K562 (cell line): ENCODE measurements around the gene SIRT7. TPM values are rescaled to one million over a fixed set of nuclear protein-coding genes. Genes with fewer than 3 reads are reported as not detected.

Source experiments
- BRD9 ChIP-seq: fragments of 450-650 bp; IDR thresholded peaks from 2 replicates; pipeline ENCODE4 v1.6.1; 2018; ENCODE audit warnings: low read depth; ENCODE audit not compliant: partially characterized antibody
- DNMT1 ChIP-seq: fragments of 450-650 bp; IDR thresholded peaks from 2 replicates; pipeline ENCODE4 v1.6.1; 2016; ENCODE audit warnings: antibody characterized with exemption, mild to moderate bottlenecking
- DPF2 ChIP-seq: fragments of 450-650 bp; IDR thresholded peaks from 2 replicates; pipeline ENCODE4 v1.6.1; 2016
- ELF4 ChIP-seq: fragments of 450-650 bp; formaldehyde crosslinking; IDR thresholded peaks from 2 replicates; pipeline ENCODE4 v1.4.0; 2022; ENCODE audit warnings: missing genetic modification characterization
- ETV6 ChIP-seq, 3 experiments: fragments of 150-350 bp in 1 of 3; sonication (generic) in 1 of 3; formaldehyde crosslinking in 1 of 3; IDR thresholded peaks; 2 replicates each; pipeline versions ENCODE4 v1.6.1 to v1.8.0; 2014 to 2022; ENCODE audit warnings: borderline replicate concordance in 2 of 3, low read depth in 2 of 3, antibody characterized with exemption in 1 of 3, low read length in 1 of 3, mild to moderate bottlenecking in 1 of 3, missing genetic modification reagents in 1 of 3
- GMEB1 ChIP-seq: fragments of 250-450 bp; sonication (Bioruptor Pico); IDR thresholded peaks from 2 replicates; pipeline ENCODE4 v1.4.0; 2020; ENCODE audit warnings: mild to moderate bottlenecking
- ID3 ChIP-seq, 2 experiments: fragments of 250-450 bp in 1 of 2; fragments of 450-650 bp in 1 of 2; sonication (Bioruptor Pico) in 1 of 2; IDR thresholded peaks; 2 replicates each; pipeline versions ENCODE4 v1.6.1 to v1.8.0; 2016 to 2021; ENCODE audit warnings: mild to moderate bottlenecking in 2 of 2, moderate library complexity in 2 of 2, missing compliant biosample characterization in 1 of 2, missing genetic modification characterization in 1 of 2
- MAZ ChIP-seq, 2 experiments: fragments of 450-650 bp in 1 of 2; sonication (generic) in 1 of 2; formaldehyde crosslinking; IDR thresholded peaks in 1 of 2; conservative IDR thresholded peaks in 1 of 2; 2 replicates each; pipeline versions ENCODE4 v1.4.0 to v1.5.0; 2020; ENCODE audit warnings: mild to moderate bottlenecking in 1 of 2, missing genetic modification reagents in 1 of 2
- MEIS2 ChIP-seq: fragments of 450-650 bp; IDR thresholded peaks from 2 replicates; pipeline ENCODE4 v1.6.1; 2014; ENCODE audit warnings: mild to moderate bottlenecking; ENCODE audit not compliant: partially characterized antibody
- PREB ChIP-seq: sonication (generic); formaldehyde crosslinking; IDR thresholded peaks from 2 replicates; pipeline ENCODE4 v1.8.1; 2023; ENCODE audit warnings: mild to moderate bottlenecking, missing genetic modification reagents
- RBM15 ChIP-seq: fragments of 200-400 bp; formaldehyde crosslinking; IDR thresholded peaks from 2 replicates; pipeline ENCODE4 v1.6.1; 2018; ENCODE audit warnings: mild to moderate bottlenecking, low read length, moderate library complexity; ENCODE audit not compliant: insufficient read depth
- TARDBP ChIP-seq: fragments of 450-650 bp; IDR thresholded peaks from 2 replicates; pipeline ENCODE4 v1.6.1; 2016
- ZBED1 ChIP-seq: IDR thresholded peaks from 2 replicates; pipeline ENCODE4 v1.6.1; 2014
- ZBTB5 ChIP-seq: fragments of 450-650 bp; IDR thresholded peaks from 2 replicates; pipeline ENCODE4 v1.6.1; 2017; ENCODE audit warnings: antibody characterized with exemption
- ZNF655 ChIP-seq: fragments of 250-450 bp; sonication (Bioruptor Pico); IDR thresholded peaks from 2 replicates; pipeline ENCODE4 v1.5.0; 2021
- ZNF740 ChIP-seq, 3 experiments: fragments of 200-800 bp in 1 of 3; sonication (Bioruptor generic) in 1 of 3; sonication (generic) in 1 of 3; formaldehyde crosslinking in 1 of 3; IDR thresholded peaks; 2 replicates each; pipeline versions ENCODE4 v1.6.1 to v1.8.0; 2016 to 2022; ENCODE audit warnings: mild to moderate bottlenecking in 2 of 3, missing compliant biosample characterization in 2 of 3, missing genetic modification characterization in 2 of 3, missing genetic modification reagents in 1 of 3
- ZNF764 ChIP-seq: fragments of 250-450 bp; sonication (Bioruptor Pico); IDR thresholded peaks from 2 replicates; pipeline ENCODE4 v1.4.0; 2020; ENCODE audit warnings: low read depth, mild to moderate bottlenecking, moderate library complexity
- ZNF785 ChIP-seq: fragments of 250-450 bp; sonication (Bioruptor Pico); IDR thresholded peaks from 2 replicates; pipeline ENCODE4 v1.4.0; 2020; ENCODE audit warnings: mild to moderate bottlenecking
- polyA plus RNA-seq, 8 experiments: library from polyadenylated mRNA; depleted of rRNA in 4 of 8; stranded (reverse) in 5 of 8; unstranded in 3 of 8; fragments of >200 nt; fragmentation: Nextera tagmentation in 2 of 8; fragmentation: Illumina TruSeq in 1 of 8; extraction: Ambion mirVana in 2 of 8; extraction: Trizol in 1 of 8; gene quantifications; 2 replicates each; pipeline versions ENCODE4 v1.2.1 to v1.2.3, GENCODE V29; 2011 to 2014; ENCODE audit warnings: inconsistent platforms in 1 of 8, missing spikeins in 1 of 8
- total RNA-seq, 7 experiments: library from RNA; depleted of rRNA in 6 of 7; stranded (reverse); fragments of >200 nt in 6 of 7; fragmentation: Illumina TruSeq in 2 of 7; extraction: Trizol in 2 of 7; gene quantifications; 2 replicates each; pipeline versions ENCODE4 v1.2.1 to v1.2.3, GENCODE V29; 2011 to 2021; ENCODE audit warnings: low replicate concordance in 1 of 7

SIRT7 gene
- total and polyA plus RNA-seq, 9 of the 15 experiments (the other 6 are each of a cell fraction or from before 2014, with no cell fraction given) = 1.6 to 54.8 (median 20.3) TPM

GRCh38 chr17:81927653-81928543, 9.9 kb upstream of the SIRT7 start, which contains the start of gene MAFG (continued):
- TF ChIP-seq ZNF655 (CRISPR knock-in tag) (no peak), ELF4 (CRISPR knock-in tag) (no peak), DNMT1 (no peak), RBM15 (no peak), ETV6 (IDR thresholded peaks at IDR 0.05; ENCODE audit: borderline replicate concordance in 1 of 2, low read depth in 2 of 2, low read length in 1 of 2) (no peak), ETV6 (CRISPR knock-in tag; IDR thresholded peaks at IDR 0.05; ENCODE audit: borderline replicate concordance) (0 out of 2 replicates have a peak, but pooled peaks have one; percentile 55), ZNF785 (no peak), ZBTB5 (no peak), ZBED1 (no peak), BRD9 (no peak), MEIS2 (peak; percentile 92), ZNF740 (CRISPR knock-in tag; IDR thresholded peaks at IDR 0.05) (no peak), ZNF740 (tag; IDR thresholded peaks at IDR 0.05) (no peak), TARDBP (no peak; the same call in 1 of the 2 replicates), GMEB1 (peak; percentile 5; the same call in 1 of the 2 replicates), PREB (CRISPR knock-in tag) (no peak), MAZ (CRISPR knock-in tag; conservative IDR thresholded peaks at IDR 0.05 in 1 of 2, IDR thresholded peaks at IDR 0.05 in 1 of 2) (peak; percentile 60 to 76; a peak in 3 of 4 replicates), ZNF764 (no peak), ID3 (CRISPR knock-in tag; IDR thresholded peaks at IDR 0.05) (no peak), ID3 (tag; IDR thresholded peaks at IDR 0.05) (peak; percentile 71), DPF2 (no peak)
